Liver (tissue), 9 donors: ENCODE results near the gene ZBTB21. TPM values are rescaled to one million over a fixed set of nuclear protein-coding genes. Genes with fewer than 3 reads are reported as not detected.

Experiments
- DNase-seq: peaks from one replicate; pipeline ENCODE4 v3.0.0-alpha.2; 2017; ENCODE audit warnings: low spot score
- H3K27ac ChIP-seq, 2 donors: one replicate each; pipeline ENCODE4 v1.7.0; 2013; ENCODE audit warnings: inconsistent platforms in 2 of 2, low read length in 2 of 2, control low read depth in 1 of 2, low read depth in 1 of 2, mild to moderate bottlenecking in 1 of 2
- H3K27me3 ChIP-seq, 4 donors: one replicate each; pipeline versions ENCODE4 v1.6.1 to v1.7.0; 2013; ENCODE audit warnings: low read length in 3 of 4, inconsistent platforms in 1 of 4, mild to moderate bottlenecking in 1 of 4, moderate library complexity in 1 of 4; ENCODE audit not compliant: control insufficient read depth in 4 of 4, insufficient read depth in 4 of 4
- H3K36me3 ChIP-seq, 4 donors: one replicate each; pipeline versions ENCODE4 v1.6.1 to v1.7.0; 2013; ENCODE audit warnings: low read length in 3 of 4, mild to moderate bottlenecking in 3 of 4, low read depth in 1 of 4, moderate library complexity in 1 of 4; ENCODE audit not compliant: control insufficient read depth in 4 of 4, insufficient read depth in 3 of 4
- H3K4me1 ChIP-seq, 4 donors: one replicate each; pipeline versions ENCODE4 v1.6.1 to v1.7.0; 2013; ENCODE audit warnings: low read length in 3 of 4, mild to moderate bottlenecking in 3 of 4, moderate library complexity in 1 of 4; ENCODE audit not compliant: control insufficient read depth in 4 of 4, insufficient read depth in 4 of 4
- H3K4me3 ChIP-seq, 3 donors: one replicate each; pipeline versions ENCODE4 v1.6.1 to v1.7.0; 2013; ENCODE audit warnings: low read length in 3 of 3, control low read depth in 1 of 3, low read depth in 1 of 3, mild to moderate bottlenecking in 1 of 3
- H3K9ac ChIP-seq, 2 donors: one replicate each; pipeline ENCODE4 v1.7.0; 2013; ENCODE audit warnings: low read length in 2 of 2, mild to moderate bottlenecking in 2 of 2, moderate library complexity in 2 of 2, control low read depth in 1 of 2, low read depth in 1 of 2
- H3K9me3 ChIP-seq, 4 donors: one replicate each; pipeline versions ENCODE4 v1.6.1 to v1.7.0; 2013; ENCODE audit warnings: low read length in 3 of 4; ENCODE audit not compliant: control insufficient read depth in 4 of 4
- ATF3 ChIP-seq: IDR thresholded peaks from 2 replicates; pipeline ENCODE4 v1.6.1; 2016; ENCODE audit warnings: antibody characterized with exemption
- EGR1 ChIP-seq, 2 donors: IDR thresholded peaks; 2 replicates each; pipeline ENCODE4 v1.6.1; 2016 to 2018; ENCODE audit warnings: antibody characterized with exemption in 2 of 2, low read depth in 2 of 2
- FOXA1 ChIP-seq: IDR thresholded peaks from 2 replicates; pipeline ENCODE4 v1.6.1; 2016; ENCODE audit warnings: antibody characterized with exemption
- FOXA2 ChIP-seq: IDR thresholded peaks from 2 replicates; pipeline ENCODE4 v1.6.1; 2016; ENCODE audit warnings: antibody characterized with exemption
- GABPA ChIP-seq, 2 donors: IDR thresholded peaks in 1 of 2; conservative IDR thresholded peaks in 1 of 2; 2 replicates each; pipeline ENCODE4 v1.6.1; 2016; ENCODE audit warnings: antibody characterized with exemption in 2 of 2, mild to moderate bottlenecking in 1 of 2, moderate library complexity in 1 of 2
- HNF4A ChIP-seq, 2 donors: conservative IDR thresholded peaks; 2 replicates each; pipeline ENCODE4 v1.6.1; 2016; ENCODE audit warnings: antibody characterized with exemption in 2 of 2, mild to moderate bottlenecking in 2 of 2
- HNF4G ChIP-seq: IDR thresholded peaks from 2 replicates; pipeline ENCODE4 v1.6.1; 2016; ENCODE audit warnings: antibody characterized with exemption
- JUND ChIP-seq, 2 donors: IDR thresholded peaks; 2 replicates each; pipeline ENCODE4 v1.6.1; 2016; ENCODE audit warnings: antibody characterized with exemption in 2 of 2
- NR2F2 ChIP-seq: IDR thresholded peaks from 2 replicates; pipeline ENCODE4 v1.6.1; 2016; ENCODE audit warnings: antibody characterized with exemption
- RAD21 ChIP-seq, 2 donors: IDR thresholded peaks; 2 replicates each; pipeline ENCODE4 v1.6.1; 2016; ENCODE audit warnings: antibody characterized with exemption in 2 of 2, mild to moderate bottlenecking in 2 of 2
- REST ChIP-seq: IDR thresholded peaks from 2 replicates; pipeline ENCODE4 v1.6.1; 2016; ENCODE audit warnings: antibody characterized with exemption, mild to moderate bottlenecking
- RXRA ChIP-seq, 2 donors: IDR thresholded peaks; 2 replicates each; pipeline ENCODE4 v1.6.1; 2017 to 2018; ENCODE audit warnings: antibody characterized with exemption in 2 of 2, mild to moderate bottlenecking in 1 of 2
- SP1 ChIP-seq: IDR thresholded peaks from 2 replicates; pipeline ENCODE4 v1.6.1; 2018; ENCODE audit warnings: antibody characterized with exemption, mild to moderate bottlenecking
- TAF1 ChIP-seq: conservative IDR thresholded peaks from 2 replicates; pipeline ENCODE4 v1.6.1; 2016; ENCODE audit warnings: antibody characterized with exemption, mild to moderate bottlenecking
- YY1 ChIP-seq: IDR thresholded peaks from 2 replicates; pipeline ENCODE4 v1.6.1; 2016; ENCODE audit warnings: antibody characterized with exemption, mild to moderate bottlenecking
- WGBS: extraction: QIAGEN DNeasy Blood & Tissue Kit; methylation state at CpG from one replicate; pipeline ENCODE4 v1.1.7; 2013; 5-methylcytosine and 5-hydroxymethylcytosine counted together
- polyA plus RNA-seq, 2 donors: library from polyadenylated mRNA; stranded (reverse) in 1 of 2; unstranded in 1 of 2; fragments of 200-250 nt in 1 of 2; fragments of >200 nt in 1 of 2; fragmentation: Nextera tagmentation in 1 of 2; extraction: Ambion mirVana in 1 of 2; gene quantifications; one replicate each; pipeline versions ENCODE4 v1.2.1 to v1.2.3, GENCODE V29; 2013 to 2015
- total RNA-seq, 2 donors: library from RNA; depleted of rRNA; stranded (reverse); fragments of >200 nt; gene quantifications; one replicate each; pipeline ENCODE4 v1.2.3, GENCODE V29; 2014
- TF ChIP-seq, protein P1 (sequence below): IDR thresholded peaks from 2 replicates; pipeline ENCODE4 v1.6.1; 2016; ENCODE audit warnings: antibody characterized with exemption
- TF ChIP-seq, protein P2 (sequence below): IDR thresholded peaks from 2 replicates; pipeline ENCODE4 v1.6.1; 2016; ENCODE audit warnings: antibody characterized with exemption
- TF ChIP-seq, protein P3 (sequence below): fragments of 150-350 bp; IDR thresholded peaks from 2 replicates; pipeline ENCODE4 v1.5.1; 2017; ENCODE audit warnings: improper control_type of control experiment, low read depth, low read length; ENCODE audit not compliant: missing input control
- donor health status: healthy.
- donor health status: healthy.
- donor health status: healthy.
- donor health status: healthy.
- donor health status: healthy.

The ZBTB21 gene
- total and polyA plus RNA-seq, 4 donors: 3.1 to 14.1 (median 4.0) TPM

DNA sequence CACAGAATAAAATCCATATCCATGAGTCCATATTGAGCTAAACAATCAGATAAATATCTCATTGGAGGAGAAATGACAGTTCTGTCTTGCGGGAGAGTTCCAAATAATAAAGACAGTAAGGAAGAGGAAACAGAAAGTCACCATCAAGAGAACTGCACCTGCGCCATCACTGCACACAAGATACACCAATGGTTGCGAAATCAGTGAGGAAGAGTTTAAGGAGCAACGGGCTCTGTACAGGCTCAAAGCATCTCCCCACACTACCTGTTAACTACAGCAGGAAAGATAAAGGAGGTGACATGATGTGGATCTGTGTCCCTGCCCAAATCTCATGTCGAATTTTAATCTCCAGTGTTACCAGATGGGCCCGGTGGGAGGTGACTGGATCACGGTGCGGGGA is 64.2 kb downstream of the ZBTB21 start:
- H3K36me3 ChIP-seq: no peaks in the 10 kb centered on the region
- no peaks in the 10 kb centered on the region for H3K9me3 ChIP-seq
- WGBS: 91% methylated on average over 8 of the region's 8 CpGs
- no peak overlapping the region for H3K9ac ChIP-seq
- no peak for DNase-seq
- TF ChIP-seq FOXA1 (no peak), NR2F2 (no peak), EGR1 (IDR thresholded peaks at IDR 0.05; ENCODE audit: low read depth in 2 of 2) (no peak), HNF4G (no peak), TAF1 (no peak)
- TF ChIP-seq, protein P1, sequence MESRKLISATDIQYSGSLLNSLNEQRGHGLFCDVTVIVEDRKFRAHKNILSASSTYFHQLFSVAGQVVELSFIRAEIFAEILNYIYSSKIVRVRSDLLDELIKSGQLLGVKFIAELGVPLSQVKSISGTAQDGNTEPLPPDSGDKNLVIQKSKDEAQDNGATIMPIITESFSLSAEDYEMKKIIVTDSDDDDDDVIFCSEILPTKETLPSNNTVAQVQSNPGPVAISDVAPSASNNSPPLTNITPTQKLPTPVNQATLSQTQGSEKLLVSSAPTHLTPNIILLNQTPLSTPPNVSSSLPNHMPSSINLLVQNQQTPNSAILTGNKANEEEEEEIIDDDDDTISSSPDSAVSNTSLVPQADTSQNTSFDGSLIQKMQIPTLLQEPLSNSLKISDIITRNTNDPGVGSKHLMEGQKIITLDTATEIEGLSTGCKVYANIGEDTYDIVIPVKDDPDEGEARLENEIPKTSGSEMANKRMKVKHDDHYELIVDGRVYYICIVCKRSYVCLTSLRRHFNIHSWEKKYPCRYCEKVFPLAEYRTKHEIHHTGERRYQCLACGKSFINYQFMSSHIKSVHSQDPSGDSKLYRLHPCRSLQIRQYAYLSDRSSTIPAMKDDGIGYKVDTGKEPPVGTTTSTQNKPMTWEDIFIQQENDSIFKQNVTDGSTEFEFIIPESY: no peak
- TF ChIP-seq, protein P2, sequence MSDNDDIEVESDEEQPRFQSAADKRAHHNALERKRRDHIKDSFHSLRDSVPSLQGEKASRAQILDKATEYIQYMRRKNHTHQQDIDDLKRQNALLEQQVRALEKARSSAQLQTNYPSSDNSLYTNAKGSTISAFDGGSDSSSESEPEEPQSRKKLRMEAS: no peak
- peaks cover 0 to 2% (median 1%) of the 10 kb centered on the region in 4 donors for H3K4me1 ChIP-seq
- no peak overlapping the region for H3K4me3 ChIP-seq
- no peak overlapping the region for H3K27ac ChIP-seq
- no peaks in the 10 kb centered on the region for H3K27me3 ChIP-seq

DNA sequence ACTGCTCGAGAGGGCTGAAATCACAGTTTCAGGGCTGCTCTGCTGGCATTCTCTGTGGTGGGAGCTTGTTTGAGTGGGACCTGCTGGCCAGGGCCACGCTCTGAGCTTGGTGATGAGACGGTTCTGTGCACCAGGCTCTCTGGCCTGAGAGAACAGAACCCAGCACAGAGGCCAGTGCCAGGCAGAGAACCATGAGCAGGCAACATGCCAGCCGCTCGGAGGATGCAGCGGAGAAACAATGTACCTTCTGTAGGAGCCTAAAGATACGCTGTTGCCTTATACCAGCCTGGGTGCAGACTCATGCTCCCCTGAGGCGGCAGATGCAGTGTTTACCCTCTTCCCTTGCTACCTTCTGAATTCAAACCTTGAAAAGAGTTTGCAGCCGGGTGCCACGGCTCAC is 66.3 kb downstream of the ZBTB21 start:
- H3K27me3 ChIP-seq: no peaks in the 10 kb centered on the region
- H3K4me3 ChIP-seq: no peak overlapping the region
- no peaks in the 10 kb centered on the region for H3K4me1 ChIP-seq
- H3K9ac ChIP-seq: no peak overlapping the region
- 98% methylated on average over 10 of the region's 10 CpGs for WGBS
- H3K9me3 ChIP-seq: no peaks in the 10 kb centered on the region
- TF ChIP-seq FOXA1 (no peak), RAD21 (IDR thresholded peaks at IDR 0.05) (no peak), JUND (IDR thresholded peaks at IDR 0.05) (no peak), SP1 (no peak), HNF4A (conservative IDR thresholded peaks at IDR 0.05) (no peak)
- peaks cover 0 to 3% (median 0%) of the 10 kb centered on the region in 4 donors for H3K36me3 ChIP-seq
- no peak for DNase-seq
- no peak overlapping the region for H3K27ac ChIP-seq

DNA sequence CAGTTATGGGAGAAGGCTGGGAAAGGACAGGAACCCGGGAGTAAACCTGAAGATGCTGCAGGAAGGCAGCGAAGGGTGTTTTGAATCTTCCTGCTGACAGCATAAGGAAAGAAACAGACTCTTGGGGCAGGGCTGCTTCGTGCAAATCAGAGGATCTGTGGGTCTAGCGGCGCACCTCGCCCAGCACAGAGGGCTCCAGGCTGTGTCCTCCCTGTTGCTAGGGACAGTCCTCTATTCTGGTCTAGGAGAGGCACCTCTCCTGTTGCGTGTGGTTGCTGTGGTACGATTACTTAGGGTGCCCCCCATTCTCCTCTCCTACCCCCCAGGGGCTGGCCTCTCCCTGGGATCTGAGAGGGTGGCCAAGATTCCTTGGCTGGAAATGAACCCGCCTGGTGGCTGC is 67.7 kb downstream of the ZBTB21 start:
- Histone ChIP-seq H3K36me3 (peaks cover 0 to 3% (median 0%) of the 10 kb centered on the region in 4 donors), H3K9me3 (no peaks in the 10 kb centered on the region), H3K9ac (no peak overlapping the region), H3K4me3 (no peak overlapping the region), H3K4me1 (no peaks in the 10 kb centered on the region), H3K27ac (no peak overlapping the region), H3K27me3 (no peaks in the 10 kb centered on the region)
- DNase-seq: no peak
- 92% methylated on average over 9 of the region's 9 CpGs for WGBS
- no peak for TF ChIP-seq JUND (IDR thresholded peaks at IDR 0.05)
- TF ChIP-seq REST: no peak
- no peak for TF ChIP-seq TAF1
- TF ChIP-seq, protein P1: no peak
- TF ChIP-seq EGR1 (IDR thresholded peaks at IDR 0.05; ENCODE audit: low read depth in 2 of 2): no peak
- TF ChIP-seq SP1: no peak
- TF ChIP-seq ATF3: no peak
- TF ChIP-seq RAD21 (IDR thresholded peaks at IDR 0.05): no peak
- no peak for TF ChIP-seq FOXA2
- TF ChIP-seq HNF4G: no peak
- no peak for TF ChIP-seq FOXA1
- TF ChIP-seq, protein P3, sequence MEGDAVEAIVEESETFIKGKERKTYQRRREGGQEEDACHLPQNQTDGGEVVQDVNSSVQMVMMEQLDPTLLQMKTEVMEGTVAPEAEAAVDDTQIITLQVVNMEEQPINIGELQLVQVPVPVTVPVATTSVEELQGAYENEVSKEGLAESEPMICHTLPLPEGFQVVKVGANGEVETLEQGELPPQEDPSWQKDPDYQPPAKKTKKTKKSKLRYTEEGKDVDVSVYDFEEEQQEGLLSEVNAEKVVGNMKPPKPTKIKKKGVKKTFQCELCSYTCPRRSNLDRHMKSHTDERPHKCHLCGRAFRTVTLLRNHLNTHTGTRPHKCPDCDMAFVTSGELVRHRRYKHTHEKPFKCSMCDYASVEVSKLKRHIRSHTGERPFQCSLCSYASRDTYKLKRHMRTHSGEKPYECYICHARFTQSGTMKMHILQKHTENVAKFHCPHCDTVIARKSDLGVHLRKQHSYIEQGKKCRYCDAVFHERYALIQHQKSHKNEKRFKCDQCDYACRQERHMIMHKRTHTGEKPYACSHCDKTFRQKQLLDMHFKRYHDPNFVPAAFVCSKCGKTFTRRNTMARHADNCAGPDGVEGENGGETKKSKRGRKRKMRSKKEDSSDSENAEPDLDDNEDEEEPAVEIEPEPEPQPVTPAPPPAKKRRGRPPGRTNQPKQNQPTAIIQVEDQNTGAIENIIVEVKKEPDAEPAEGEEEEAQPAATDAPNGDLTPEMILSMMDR: no peak
- no peak for TF ChIP-seq RXRA (IDR thresholded peaks at IDR 0.05)
- TF ChIP-seq, protein P2: no peak
- no peak for TF ChIP-seq NR2F2
- TF ChIP-seq HNF4A (conservative IDR thresholded peaks at IDR 0.05): no peak
- TF ChIP-seq YY1: no peak
- TF ChIP-seq GABPA (IDR thresholded peaks at IDR 0.05 in 1 of 2, conservative IDR thresholded peaks at IDR 0.05 in 1 of 2): no peak
